ENCODE data around the gene CHD9.

DNA sequence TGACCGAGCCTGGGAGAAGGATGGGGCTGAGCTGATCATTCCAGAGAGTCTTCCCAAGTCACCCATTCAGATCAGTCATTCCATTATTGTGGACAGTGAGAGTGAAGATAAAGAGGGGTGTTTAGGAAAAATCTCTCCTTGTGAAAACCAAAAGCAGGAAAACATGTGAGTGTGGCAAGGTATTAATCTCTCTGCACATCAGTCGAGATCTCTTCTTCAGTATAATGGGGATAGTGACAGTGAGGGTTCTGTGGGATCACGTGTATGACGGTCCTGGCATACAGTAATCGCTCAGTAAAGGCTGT lies 35.4 kb downstream of the CHD9 start:
- TF ChIP-seq ZNF274 (IDR thresholded peaks at IDR 0.05; ENCODE audit: low read depth, low read length) (no peak), YY1 (IDR thresholded peaks at IDR 0.05; ENCODE audit: insufficient read depth, insufficient read length) (no peak)

Data from NT2/D1 (cell line).